Activated CD4-positive, alpha-beta T cell treated with anti-CD3 and anti-CD28 coated beads for 36 hours (primary cell): Measurements from ENCODE around the gene DAP. TPM values are rescaled to one million over a fixed set of nuclear protein-coding genes. Genes with fewer than 3 reads are reported as not detected.

Experiments
- ATAC-seq: fragments of 200-7000 bp; cut with Tn5 transposase; one replicate; pipeline ENCODE4 v1.10.0; 2021; ENCODE audit warnings: mild to moderate bottlenecking, moderate library complexity
- CTCF ChIA-PET: fragments of 350-600 bp; sonication (Branson Sonifier 250); formaldehyde crosslinking; loops from one replicate; lab custom pipeline; 2021; ENCODE audit warnings: antibody characterized with exemption; lab: Charles Lee
- POLR2A ChIA-PET: fragments of 350-600 bp; sonication (Branson Sonifier 250); formaldehyde crosslinking; loops from one replicate; lab custom pipeline; 2021; ENCODE audit warnings: antibody characterized with exemption, inconsistent platforms; lab: Charles Lee
- DNase-seq: peaks from one replicate; pipeline ENCODE4 v3.0.0-alpha.2; 2020
- H3K27ac Mint-ChIP-seq: one replicate; pipeline ENCODE4 v1.8.0; 2021; ENCODE audit warnings: mixed read lengths
- H3K27me3 Mint-ChIP-seq: one replicate; pipeline ENCODE4 v1.8.0; 2021; ENCODE audit warnings: mixed read lengths
- H3K36me3 Mint-ChIP-seq: one replicate; pipeline ENCODE4 v1.8.0; 2021; ENCODE audit warnings: low read depth, mixed read lengths
- H3K4me1 Mint-ChIP-seq: one replicate; pipeline ENCODE4 v1.8.0; 2021; ENCODE audit warnings: mixed read lengths
- H3K4me3 Mint-ChIP-seq: one replicate; pipeline ENCODE4 v1.8.0; 2021; ENCODE audit warnings: mild to moderate bottlenecking, moderate library complexity, mixed read lengths
- H3K9me3 Mint-ChIP-seq: one replicate; pipeline ENCODE4 v1.8.0; 2021; ENCODE audit warnings: low read depth, mixed read lengths
- intact Hi-C, 2 experiments: fragments of 100-400 bp; cut with DNase I in 1 of 2; cut with micrococcal nuclease in 1 of 2; formaldehyde crosslinking; loops; one replicate each; pipeline versions ENCODE4 v1.14.2 to v1.15.1; 2022 to 2024; cut with DNase I, micrococcal nuclease
- total RNA-seq, 2 experiments: library from RNA; stranded (reverse); gene quantifications; one replicate each; pipeline ENCODE4 v1.2.3, GENCODE V29; 2021

Gene DAP
- total RNA-seq, 2 experiments from 2014 or later: 41.4 to 44.0 TPM

DNA sequence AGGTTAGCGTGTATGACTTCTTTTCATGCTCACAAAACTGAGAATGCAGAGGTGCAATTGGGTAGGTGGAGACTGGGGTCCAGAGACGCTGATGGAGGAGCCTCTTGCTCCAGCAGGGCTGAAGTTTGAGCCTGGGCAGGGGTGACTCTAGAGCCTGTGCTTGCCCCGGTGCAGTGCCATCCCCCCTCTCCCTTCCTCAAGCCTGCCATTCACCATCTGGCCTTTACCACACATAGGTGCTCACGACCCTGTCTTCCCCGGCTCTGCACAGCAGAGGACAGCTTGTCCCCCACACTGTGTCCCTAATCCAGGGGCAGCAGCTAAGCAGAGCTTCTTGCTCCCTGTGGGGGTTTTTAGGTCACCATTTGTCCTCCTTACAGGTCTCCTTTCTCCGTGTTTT is 86.5 kb downstream of the DAP start:
- ATAC-seq: no peak
- peaks cover 19% of the 10 kb centered on the region for H3K36me3 Mint-ChIP-seq
- POLR2A ChIA-PET: no interaction called here
- CTCF ChIA-PET: no interaction called here
- H3K9me3 Mint-ChIP-seq: peaks cover 12% of the 10 kb centered on the region
- no peaks in the 10 kb centered on the region for H3K4me1 Mint-ChIP-seq
- DNase-seq: no peak
- no peak overlapping the region for H3K4me3 Mint-ChIP-seq
- no peak overlapping the region for H3K27ac Mint-ChIP-seq
- H3K27me3 Mint-ChIP-seq: peaks cover 5% of the 10 kb centered on the region
- intact Hi-C loops: no loop called here

DNA sequence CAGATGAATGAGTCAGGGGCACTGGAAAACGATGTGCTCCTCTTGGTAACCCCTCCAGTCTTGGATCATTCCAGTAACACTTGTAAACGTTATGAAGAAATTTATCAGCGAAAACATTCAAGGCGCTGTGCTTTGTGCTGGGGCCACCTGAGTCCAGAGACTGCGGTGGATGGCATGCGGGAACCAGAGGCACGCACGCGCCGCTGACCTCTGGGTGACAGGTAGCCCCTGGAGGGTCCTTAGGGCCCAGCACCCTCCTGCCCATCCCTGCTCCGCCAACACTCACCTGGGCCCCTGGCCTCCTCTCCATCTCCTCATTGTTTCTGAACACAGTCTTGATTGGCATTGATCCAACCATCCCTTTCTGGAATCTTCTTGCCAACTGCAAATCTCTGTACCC is 86.9 kb downstream of the DAP start:
- H3K4me1 Mint-ChIP-seq: no peaks in the 10 kb centered on the region
- ATAC-seq (no peak), DNase-seq (no peak)
- CTCF ChIA-PET: no interaction called here
- POLR2A ChIA-PET: no interaction called here
- H3K36me3 Mint-ChIP-seq: peaks cover 19% of the 10 kb centered on the region
- intact Hi-C loops: no loop called here
- H3K27me3 Mint-ChIP-seq: peaks cover 5% of the 10 kb centered on the region
- H3K27ac Mint-ChIP-seq: no peak overlapping the region
- peaks cover 12% of the 10 kb centered on the region for H3K9me3 Mint-ChIP-seq
- H3K4me3 Mint-ChIP-seq: no peak overlapping the region

DNA sequence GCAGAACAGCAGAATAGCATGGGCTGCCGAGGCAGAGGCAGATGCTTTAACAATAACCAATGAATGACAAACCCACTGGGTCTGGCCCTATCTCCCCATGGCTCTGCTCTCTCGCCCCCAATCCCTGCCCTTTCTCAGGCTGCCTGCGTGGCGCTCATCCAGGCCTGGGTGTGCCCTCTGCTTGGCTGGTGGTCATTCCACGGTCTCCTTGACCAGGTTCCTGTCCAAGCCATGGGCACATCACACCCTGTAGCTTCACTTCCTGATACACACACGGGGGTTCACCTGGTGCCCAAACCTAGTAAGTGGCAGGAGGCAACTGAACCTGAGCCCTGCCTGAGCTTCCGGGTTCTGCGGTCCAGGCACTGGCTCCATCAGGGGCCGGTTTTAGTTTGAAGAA is 87.6 kb downstream of the DAP start:
- DNase-seq: no peak
- ChIA-PET CTCF (no interaction called here), POLR2A (no interaction called here)
- Mint-ChIP-seq H3K4me3 (no peak overlapping the region), H3K27me3 (peaks cover 5% of the 10 kb centered on the region), H3K4me1 (no peaks in the 10 kb centered on the region), H3K36me3 (peaks cover 13% of the 10 kb centered on the region), H3K9me3 (peaks cover 12% of the 10 kb centered on the region), H3K27ac (no peak overlapping the region)
- intact Hi-C loops: no loop called here
- ATAC-seq: no peak

DNA sequence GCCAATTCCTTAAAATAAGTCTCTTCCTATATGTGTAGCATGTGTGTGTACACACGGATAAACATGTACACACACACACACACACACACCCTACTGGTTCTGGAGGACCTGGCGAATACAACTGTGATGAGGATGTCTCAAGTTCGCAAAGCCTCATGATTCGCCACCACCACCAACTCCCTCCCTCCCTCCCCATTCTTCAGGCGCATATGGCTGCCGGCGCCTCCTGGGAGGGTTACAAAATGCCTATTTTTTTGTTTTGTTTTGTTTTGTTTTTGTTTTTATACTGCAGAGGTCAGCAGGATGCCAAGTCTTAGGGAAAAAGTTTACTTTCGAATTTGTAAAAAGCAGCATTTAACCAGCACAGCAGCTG is 88.0 kb downstream of the DAP start:
- Mint-ChIP-seq H3K36me3 (peaks cover 9% of the 10 kb centered on the region), H3K4me3 (no peak overlapping the region), H3K4me1 (no peaks in the 10 kb centered on the region), H3K27ac (no peak overlapping the region), H3K9me3 (peaks cover 12% of the 10 kb centered on the region), H3K27me3 (peaks cover 5% of the 10 kb centered on the region)
- CTCF ChIA-PET: no interaction called here
- ATAC-seq (no peak), DNase-seq (no peak)
- POLR2A ChIA-PET: no interaction called here
- intact Hi-C loops: no loop called here

DNA sequence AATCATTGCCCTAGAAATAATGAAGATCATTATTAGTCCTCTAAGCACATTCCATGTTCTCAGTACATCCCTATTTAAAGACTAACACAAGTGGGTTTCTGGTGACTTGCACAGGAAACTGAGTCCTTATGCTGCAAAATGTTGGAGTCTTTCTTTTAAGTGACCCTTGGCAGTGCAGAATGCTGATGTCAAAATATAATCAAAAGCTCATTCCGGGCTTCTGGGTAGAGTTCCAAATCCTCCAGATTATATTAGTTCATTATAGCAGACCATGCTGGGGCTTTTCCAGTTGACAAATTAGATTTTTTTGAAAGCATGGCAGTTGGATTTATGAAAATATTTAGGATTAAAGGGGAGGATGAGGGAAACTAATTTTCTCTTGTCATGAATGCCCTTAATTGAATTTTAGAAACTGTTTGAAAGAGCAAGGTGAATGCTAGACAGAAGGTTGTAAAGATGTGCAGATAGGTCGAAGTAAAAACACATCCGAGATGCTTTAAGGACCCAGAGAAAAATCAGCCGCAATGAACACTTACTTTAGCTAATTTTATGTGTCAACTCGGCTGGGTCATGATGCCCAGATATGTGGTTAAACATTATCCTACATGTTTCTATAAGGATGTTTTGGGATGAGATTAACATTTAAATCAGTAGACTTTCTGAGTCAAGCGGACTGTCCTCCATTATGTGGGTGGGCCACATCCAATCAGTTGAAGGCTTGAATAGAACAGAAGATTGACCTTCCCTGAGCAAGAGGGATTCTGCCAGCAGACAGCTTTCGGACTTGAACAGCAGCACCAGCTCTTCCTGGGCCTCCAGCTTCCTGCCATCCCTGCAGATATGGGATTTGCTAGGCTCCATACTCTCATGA is 88.7 kb downstream of the DAP start:
- CTCF ChIA-PET: interaction anchor here (0.8 kb wide), 1 partner anchor 107 kb away, joined by 3 read pairs; no protein-coding TSS in a partner anchor
- no peaks in the 10 kb centered on the region for H3K4me1 Mint-ChIP-seq
- H3K27ac Mint-ChIP-seq: no peak overlapping the region
- H3K4me3 Mint-ChIP-seq: no peak overlapping the region
- H3K36me3 Mint-ChIP-seq: peaks cover 4% of the 10 kb centered on the region
- POLR2A ChIA-PET: no interaction called here
- H3K27me3 Mint-ChIP-seq: peaks cover 5% of the 10 kb centered on the region
- peaks cover 10% of the 10 kb centered on the region for H3K9me3 Mint-ChIP-seq
- no peak for DNase-seq
- intact Hi-C loops: no loop called here
- no peak for ATAC-seq

DNA sequence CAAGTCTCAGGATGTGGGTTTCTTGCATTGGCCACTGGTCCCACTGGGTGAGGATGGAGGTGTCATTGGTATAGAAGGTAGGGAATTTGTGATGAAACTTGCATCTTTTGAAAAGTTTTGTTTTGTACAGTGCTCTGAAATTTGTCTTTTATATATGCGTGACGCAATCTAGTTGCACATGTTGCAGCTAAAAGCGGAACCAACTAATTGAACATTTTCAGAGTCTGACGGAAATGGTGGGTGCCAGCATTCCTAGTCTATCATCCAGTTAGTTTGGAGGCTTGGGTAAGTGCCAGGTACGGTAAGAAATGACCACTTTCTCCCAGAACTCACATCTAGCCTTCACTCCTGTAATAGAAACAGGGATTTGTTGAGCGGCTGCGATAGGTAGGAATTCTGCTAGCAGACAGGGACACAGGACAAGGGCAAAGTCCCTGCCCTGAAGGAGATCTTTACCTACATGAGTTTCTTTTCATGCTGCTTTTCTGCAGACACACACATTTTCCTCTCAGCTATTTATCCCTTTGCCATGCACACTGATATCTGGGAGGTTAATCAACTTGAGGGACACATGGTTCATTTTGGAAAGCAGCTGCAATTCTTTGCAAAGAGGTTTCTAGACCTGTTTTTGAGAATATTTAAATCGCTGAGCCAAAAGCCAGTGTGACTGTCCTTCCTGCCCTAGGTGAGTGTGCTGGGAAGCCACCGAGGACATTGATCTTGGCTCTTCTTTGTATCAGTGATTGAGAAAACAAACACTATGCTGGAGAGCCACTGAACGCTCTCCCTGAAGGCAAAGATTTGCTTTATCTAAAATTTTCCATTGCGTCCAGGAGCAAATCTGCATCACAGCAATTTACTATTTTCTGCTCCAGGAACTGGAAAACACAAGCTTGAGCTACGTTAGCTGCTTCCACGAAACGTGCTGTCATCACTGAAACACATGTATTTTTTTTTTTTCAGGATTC is 89.7 kb downstream of the DAP start:
- intact Hi-C loops: no loop called here
- no peaks in the 10 kb centered on the region for H3K9me3 Mint-ChIP-seq
- H3K27ac Mint-ChIP-seq: no peak overlapping the region
- no peaks in the 10 kb centered on the region for H3K4me1 Mint-ChIP-seq
- peaks cover 5% of the 10 kb centered on the region for H3K27me3 Mint-ChIP-seq
- ATAC-seq: no peak
- no peak for DNase-seq
- ChIA-PET CTCF (no interaction called here), POLR2A (no interaction called here)
- H3K36me3 Mint-ChIP-seq: no peaks in the 10 kb centered on the region
- H3K4me3 Mint-ChIP-seq: no peak overlapping the region

DNA sequence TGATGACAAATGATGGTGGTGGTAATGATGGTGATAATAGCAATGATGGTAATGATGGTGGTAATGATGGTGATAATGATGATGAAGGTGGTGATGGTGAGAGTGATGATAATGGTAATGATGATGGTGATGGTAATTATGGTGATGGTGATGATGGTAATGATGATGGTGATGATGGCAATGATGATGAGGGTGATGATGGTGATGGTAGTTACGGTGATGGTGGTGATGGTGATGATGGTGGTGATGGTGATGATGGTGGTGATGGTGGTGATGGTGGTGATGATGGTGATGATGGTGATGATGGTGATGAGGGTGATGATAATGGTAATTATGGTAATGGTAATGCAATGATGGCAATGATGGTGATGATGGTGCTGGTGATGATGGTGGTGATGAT is 91.1 kb downstream of the DAP start:
- POLR2A ChIA-PET: no interaction called here
- CTCF ChIA-PET: no interaction called here
- ATAC-seq: no peak

DNA sequence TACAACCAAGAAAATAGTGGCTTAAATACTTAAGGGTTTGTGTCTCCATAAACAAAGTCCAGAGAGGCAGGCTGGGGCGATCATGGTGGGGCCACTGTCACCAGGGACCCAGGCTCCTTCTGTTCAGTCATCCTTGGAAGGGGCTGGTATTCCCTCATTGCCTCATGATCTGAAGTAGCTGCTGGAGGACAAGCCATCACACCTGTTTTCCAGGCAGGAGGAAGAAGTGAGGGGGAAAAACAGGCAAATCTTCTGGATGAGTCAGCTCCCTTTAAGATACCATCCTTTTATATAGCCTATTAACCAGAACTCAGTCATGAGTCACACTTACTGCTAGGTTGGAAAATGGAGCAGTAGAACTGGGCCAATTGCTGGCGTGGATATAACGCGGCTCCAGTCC is 92.3 kb downstream of the DAP start:
- Mint-ChIP-seq H3K27ac (no peak overlapping the region), H3K9me3 (no peaks in the 10 kb centered on the region), H3K36me3 (no peaks in the 10 kb centered on the region), H3K4me3 (no peak overlapping the region), H3K4me1 (no peaks in the 10 kb centered on the region), H3K27me3 (no peaks in the 10 kb centered on the region)
- CTCF ChIA-PET: no interaction called here
- DNase-seq (no peak), ATAC-seq (no peak)
- POLR2A ChIA-PET: no interaction called here
- intact Hi-C loops: no loop called here

More for the DNA sequence above, 91.1 kb downstream of the DAP start:
- no peak overlapping the region for H3K27ac Mint-ChIP-seq
- intact Hi-C loops: no loop called here
- DNase-seq: no peak
- no peaks in the 10 kb centered on the region for H3K4me1 Mint-ChIP-seq
- no peak overlapping the region for H3K4me3 Mint-ChIP-seq
- no peaks in the 10 kb centered on the region for H3K36me3 Mint-ChIP-seq
- H3K27me3 Mint-ChIP-seq: peaks cover 3% of the 10 kb centered on the region
- H3K9me3 Mint-ChIP-seq: no peaks in the 10 kb centered on the region

DNA sequence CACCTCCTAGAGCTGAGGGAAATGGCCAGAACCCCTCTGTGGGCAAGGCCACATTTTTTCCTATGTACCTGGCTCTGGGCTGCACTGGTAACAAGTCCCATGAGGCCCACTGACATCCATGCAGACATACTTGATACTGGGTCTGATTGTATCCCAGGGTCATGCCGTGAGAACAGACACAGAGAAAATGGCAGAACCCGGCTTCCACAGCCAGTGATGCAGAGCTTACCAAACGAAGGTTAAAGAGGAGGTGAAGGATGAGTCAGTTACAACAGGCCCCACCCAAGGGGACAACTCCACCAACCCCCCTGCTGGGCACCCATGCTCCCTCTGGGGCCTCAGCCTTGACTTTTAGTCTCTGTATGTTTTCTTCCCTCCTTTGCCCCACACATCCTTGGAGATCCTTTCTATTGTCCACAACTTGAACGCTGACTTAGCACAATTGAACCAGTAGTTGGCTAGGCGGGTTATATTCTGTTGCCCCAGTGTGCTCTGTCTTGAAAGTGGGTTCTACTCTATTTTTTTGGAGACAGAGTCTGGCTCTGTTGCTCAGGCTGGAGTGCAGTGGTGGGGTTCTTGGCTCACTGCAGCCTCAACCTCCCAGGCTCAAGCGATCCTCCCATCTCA is 93.5 kb downstream of the DAP start:
- ChIA-PET CTCF (no interaction called here), POLR2A (no interaction called here)
- Mint-ChIP-seq H3K27ac (no peak overlapping the region), H3K4me3 (no peak overlapping the region), H3K27me3 (no peaks in the 10 kb centered on the region), H3K9me3 (no peaks in the 10 kb centered on the region), H3K36me3 (no peaks in the 10 kb centered on the region), H3K4me1 (no peaks in the 10 kb centered on the region)
- no peak for ATAC-seq
- no peak for DNase-seq
- intact Hi-C loops: no loop called here

DNA sequence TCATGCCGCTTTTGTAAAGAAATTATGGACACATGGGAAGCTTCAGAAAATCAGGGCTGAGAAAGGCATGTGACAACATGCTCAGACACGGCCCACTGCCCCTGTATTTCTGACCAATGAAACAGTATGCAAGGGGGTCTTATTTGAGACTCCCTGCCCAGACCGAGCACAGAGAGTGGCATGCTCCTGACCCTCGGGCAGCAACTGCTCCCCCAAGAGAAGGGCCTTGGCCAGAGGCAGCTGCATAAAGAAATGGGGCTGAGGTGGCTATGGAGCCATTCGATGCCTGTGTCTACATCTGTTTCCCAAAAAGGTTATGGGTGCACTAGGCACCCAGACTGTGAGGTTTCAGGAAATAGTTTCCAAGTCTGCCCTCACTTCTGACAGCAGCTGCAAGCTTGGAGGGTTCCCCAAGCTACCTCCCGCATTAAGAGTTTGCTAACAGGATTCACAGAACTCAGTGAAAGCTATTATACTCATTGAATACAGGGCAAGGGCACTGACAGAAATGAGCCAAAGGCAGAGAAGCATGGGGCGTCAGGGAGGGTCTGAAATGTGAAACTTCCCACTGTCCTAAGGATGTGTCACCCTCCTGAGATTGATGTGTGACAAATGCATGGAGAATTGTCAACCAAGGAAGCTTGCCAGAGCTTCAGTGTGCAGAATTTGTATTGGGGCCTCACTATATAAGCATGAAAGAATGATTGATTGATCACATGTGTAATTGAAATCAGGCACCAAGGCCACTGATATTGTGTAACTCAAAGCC is 94.3 kb downstream of the DAP start:
- ChIA-PET POLR2A (no interaction called here), CTCF (no interaction called here)
- intact Hi-C loops: no loop called here
- Mint-ChIP-seq H3K4me3 (no peak overlapping the region), H3K27me3 (no peaks in the 10 kb centered on the region), H3K36me3 (no peaks in the 10 kb centered on the region), H3K4me1 (no peaks in the 10 kb centered on the region), H3K9me3 (no peaks in the 10 kb centered on the region), H3K27ac (no peak overlapping the region)
- no peak for ATAC-seq
- no peak for DNase-seq

DNA sequence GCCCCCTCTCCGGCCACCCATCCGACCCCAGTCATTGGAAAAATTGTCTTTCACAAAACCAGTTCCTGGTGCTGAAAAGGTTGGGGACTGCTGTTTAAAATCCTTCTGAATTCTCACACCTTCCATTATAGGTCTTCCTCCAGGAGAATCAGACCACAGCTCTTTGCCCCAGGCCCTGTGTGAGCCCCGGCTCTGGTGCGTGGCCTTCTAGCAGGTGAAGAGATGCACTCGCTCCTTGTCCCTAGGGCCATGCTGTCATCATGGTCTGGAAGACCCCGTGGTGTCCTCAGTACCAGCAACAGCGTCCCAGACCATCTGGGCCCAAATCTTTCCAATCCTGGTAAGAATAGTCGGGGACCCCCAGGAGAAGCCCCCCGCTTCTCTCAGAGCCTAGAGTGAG is 95.2 kb downstream of the DAP start:
- H3K36me3 Mint-ChIP-seq: no peaks in the 10 kb centered on the region
- H3K27me3 Mint-ChIP-seq: no peaks in the 10 kb centered on the region
- ChIA-PET POLR2A (no interaction called here), CTCF (no interaction called here)
- H3K4me3 Mint-ChIP-seq: no peak overlapping the region
- intact Hi-C loops: no loop called here
- no peaks in the 10 kb centered on the region for H3K4me1 Mint-ChIP-seq
- H3K9me3 Mint-ChIP-seq: no peaks in the 10 kb centered on the region
- no peak overlapping the region for H3K27ac Mint-ChIP-seq
- no peak for DNase-seq
- ATAC-seq: no peak
